GM10266 (cell line): Measurements from ENCODE around the gene SCARF1.

ENCODE experiments used
- DNase-seq: peaks from one replicate; pipeline ENCODE4 v3.0.0; 2012; ENCODE audit errors: extremely low spot score
- TF ChIP-seq, protein P1 (sequence below): IDR thresholded peaks from 2 replicates; pipeline ENCODE4 v1.5.1; 2012; ENCODE audit warnings: mild to moderate bottlenecking, low read depth; ENCODE audit not compliant: control insufficient read depth, insufficient read depth; ENCODE audit errors: missing control alignments

Gene SCARF1

DNA sequence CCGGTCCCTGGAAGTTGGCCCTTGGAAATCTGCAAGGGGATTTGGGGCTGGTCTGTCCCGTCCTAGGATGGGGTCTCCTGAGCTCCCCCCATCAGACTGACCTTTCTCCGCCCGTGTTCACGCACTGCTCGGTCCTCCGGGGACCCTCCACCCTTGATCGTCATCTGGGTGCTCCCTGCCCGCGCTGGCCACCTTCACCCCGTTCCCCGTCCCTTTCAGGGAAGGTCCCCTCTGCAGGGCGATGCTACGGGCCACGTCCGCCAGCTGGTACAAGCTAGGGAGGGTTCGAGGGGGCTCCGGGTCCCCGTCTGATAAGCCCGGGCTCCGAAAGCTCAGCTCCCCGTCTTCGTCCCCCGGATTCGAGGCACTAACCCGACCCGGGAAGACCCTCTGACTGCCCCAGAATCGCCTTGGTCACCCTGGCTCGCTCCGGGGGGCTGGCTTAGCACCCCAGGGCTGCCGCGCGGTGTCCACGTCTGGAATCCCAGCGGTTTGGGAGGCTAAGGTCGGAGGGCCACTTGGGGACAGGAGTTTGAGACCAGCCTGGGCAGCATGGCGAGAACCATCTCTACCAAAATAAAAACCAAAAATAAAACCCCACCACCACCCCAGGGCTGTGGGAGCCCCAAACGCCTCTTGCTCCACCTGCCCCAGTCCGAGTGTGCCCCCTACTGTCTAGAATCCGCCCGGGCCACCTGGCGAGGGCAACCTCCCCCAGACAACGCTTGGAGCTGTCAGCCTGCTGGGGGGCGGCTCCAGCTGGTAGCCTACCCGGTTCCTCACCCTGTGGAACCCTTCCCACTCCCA lies 15.8 kb downstream of the SCARF1 start:
- TF ChIP-seq, protein P1, sequence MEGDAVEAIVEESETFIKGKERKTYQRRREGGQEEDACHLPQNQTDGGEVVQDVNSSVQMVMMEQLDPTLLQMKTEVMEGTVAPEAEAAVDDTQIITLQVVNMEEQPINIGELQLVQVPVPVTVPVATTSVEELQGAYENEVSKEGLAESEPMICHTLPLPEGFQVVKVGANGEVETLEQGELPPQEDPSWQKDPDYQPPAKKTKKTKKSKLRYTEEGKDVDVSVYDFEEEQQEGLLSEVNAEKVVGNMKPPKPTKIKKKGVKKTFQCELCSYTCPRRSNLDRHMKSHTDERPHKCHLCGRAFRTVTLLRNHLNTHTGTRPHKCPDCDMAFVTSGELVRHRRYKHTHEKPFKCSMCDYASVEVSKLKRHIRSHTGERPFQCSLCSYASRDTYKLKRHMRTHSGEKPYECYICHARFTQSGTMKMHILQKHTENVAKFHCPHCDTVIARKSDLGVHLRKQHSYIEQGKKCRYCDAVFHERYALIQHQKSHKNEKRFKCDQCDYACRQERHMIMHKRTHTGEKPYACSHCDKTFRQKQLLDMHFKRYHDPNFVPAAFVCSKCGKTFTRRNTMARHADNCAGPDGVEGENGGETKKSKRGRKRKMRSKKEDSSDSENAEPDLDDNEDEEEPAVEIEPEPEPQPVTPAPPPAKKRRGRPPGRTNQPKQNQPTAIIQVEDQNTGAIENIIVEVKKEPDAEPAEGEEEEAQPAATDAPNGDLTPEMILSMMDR: peak; percentile 88
- peak; percentile 85 for DNase-seq

DNA sequence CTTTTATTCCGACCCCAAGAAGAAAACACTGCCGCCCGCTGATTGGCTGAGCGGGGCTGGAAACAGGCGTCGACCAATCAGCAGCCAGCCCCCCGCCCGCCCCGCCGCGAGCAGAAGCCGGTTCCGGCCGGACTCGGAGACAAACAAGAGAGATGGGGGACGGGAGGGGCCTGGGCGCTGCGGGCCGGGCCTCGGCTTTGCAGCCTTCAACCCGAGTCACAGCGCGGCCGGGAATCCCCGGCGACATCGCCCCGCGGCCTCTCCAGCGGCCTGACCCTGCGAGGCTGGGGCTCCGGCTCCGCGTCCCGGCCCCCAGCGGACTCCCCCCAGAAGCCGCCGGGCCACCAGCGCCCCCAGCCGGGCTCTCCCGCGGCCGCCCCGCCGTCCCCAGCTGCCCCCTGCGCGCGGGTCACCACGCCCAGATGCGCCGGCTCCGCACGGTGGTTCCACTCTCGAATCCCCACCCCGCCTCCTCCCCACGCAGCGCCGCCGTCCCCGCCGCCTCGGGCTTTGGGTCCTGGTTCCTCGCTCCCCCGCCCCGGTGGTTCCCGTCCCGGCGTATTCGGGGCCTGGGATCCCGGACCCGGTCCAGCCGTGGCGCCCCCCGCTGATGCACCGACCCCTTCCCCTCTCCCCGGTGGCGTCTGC lies 16.6 kb downstream of the SCARF1 start:
- TF ChIP-seq, protein P1: peak; percentile 53
- DNase-seq: peak; percentile 99

DNA sequence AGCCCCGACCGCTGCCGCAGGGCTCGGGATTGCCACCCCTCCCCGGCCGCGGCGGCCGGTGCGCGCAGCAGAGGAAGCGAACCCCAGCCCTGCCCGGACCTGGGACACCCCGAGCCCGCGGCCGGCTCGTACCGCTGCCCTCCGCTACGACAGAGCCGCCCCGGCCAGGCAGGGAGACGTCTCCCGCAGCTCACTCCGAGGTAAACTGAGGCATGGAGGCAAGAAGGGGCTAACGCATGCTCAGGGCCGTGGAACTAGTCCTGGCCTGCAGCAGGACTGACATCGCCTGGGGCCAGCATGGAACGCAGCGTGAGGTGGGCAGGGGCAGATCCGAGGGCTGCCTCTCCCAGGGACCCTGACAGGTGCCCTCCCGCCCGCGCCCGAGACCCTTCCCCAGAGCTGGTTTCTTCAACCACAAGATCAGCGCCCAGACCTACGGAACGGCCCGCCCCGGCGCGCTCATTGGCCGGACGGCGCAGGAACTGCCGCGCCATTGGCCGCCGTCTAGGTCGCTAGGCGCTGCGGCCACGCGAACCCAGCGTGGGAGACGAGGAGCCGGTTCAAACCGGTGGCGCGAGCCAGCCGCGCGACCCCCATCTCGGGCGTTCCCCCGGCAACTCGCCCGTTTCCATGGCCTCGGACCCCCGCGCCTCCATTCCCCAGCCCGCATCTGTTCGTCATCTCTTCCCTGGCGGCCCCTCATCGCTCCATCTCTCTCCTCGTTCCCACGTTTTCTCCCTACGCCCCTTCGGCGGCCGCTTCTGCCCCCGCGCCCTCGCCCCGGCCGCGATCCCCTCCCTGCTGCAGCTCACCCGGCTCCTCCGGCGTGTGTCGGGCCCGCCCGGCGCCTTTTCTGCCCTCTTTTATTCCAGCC lies 17.3 kb downstream of the SCARF1 start, which contains the start of gene SLC43A2:
Gene SLC43A2, minus strand, starts transcription at position 853 of the 874 bp plus-strand sequence. CDS start 960 bp downstream, outside the sequence.
- TF ChIP-seq, protein P1: no peak
- peak; percentile 97 for DNase-seq

DNA sequence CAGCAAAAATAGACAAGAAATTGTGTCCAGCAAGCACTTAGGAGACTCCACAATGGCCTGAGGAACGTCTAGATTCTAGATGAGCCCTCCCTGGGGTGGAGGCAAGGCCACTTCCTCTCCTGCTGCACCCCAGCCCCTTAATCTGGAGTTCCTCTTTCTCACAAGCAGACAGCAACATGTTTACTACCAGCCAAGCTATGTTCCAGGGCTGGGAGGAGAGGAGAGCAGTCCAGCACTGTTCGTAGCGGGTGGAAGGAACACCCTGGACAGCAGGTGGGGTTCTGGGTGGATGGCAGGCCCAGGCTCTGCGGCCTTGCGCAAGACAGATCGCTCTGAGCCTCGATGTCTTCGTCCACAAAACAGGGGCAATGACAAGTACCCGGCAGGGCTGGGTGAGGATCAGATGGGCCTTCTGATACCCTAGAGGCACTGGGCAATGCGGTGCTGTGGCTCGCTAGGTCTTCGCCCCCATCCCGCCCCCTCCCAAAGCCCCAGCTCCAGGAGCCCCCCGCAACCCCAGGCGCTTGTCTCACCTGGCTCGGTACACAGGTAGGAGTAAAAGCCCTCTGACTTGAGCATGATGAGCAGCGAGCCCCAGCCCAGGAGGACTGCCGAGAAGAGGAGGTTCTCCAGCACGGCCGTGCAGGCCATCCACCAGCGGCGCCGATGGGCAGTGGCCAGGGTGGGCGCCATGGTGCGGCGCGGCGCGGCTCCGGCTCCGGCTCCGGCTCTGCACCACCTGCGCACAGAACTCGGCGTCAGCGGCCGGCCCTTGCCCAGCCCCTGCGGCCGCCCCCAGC lies 18.1 kb downstream of the SCARF1 start:
- TF ChIP-seq, protein P1: no peak
- peak; percentile 69 for DNase-seq

DNA sequence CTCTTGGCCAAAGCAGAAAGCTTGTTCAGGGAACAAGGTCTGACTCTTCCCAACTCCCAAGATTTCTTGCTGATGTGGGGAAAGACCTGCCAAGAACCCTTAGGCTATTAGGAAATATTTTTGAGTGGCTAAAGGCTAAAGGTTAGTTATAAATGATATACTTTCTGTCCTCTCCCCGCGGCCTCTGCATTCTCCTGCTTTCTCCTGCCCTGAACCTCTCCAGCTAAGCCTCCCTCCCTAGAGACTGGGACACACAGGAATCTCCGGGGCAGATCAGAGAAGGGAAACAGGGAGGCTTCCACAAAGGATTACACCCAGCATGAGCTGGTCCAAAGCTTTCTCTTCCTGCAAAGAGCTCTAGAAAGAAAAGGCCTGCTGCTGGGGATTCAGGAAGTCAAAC lies 19.2 kb downstream of the SCARF1 start:
- DNase-seq: no peak
- TF ChIP-seq, protein P1: no peak

DNA sequence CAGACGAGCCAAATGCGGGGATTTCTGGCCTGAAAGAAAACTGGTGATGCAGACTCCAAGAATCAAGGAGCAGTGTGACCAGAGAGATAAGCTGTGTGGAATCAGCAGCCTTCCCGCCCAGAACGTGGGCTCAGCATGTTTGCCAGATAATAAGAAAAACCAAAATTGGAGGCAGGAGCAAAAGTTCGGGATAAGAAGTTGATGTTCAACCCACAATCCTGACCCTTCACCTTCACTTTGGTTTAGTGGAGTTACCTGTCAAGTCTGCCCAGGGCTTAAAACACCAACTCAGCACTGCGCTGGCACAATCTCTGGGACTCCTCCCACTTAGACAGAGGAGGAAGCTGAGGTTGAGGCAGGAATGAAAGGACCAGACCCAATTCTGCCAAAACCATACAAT lies 20.0 kb downstream of the SCARF1 start:
- DNase-seq: no peak
- TF ChIP-seq, protein P1: no peak
